HG02884 (cell line): ENCODE measurements around the gene DPP3.

Source experiments
- ATAC-seq: cut with Tn5 transposase; IDR thresholded peaks from one replicate; pipeline ENCODE4 v1.9.1; 2021; ENCODE audit warnings: mild to moderate bottlenecking, moderate library complexity; ENCODE audit not compliant: unreplicated experiment

The DPP3 gene

GRCh38 chr11:66478729-66479393, 1.4 kb upstream of the DPP3 start:
- ATAC-seq: no peak

DNA sequence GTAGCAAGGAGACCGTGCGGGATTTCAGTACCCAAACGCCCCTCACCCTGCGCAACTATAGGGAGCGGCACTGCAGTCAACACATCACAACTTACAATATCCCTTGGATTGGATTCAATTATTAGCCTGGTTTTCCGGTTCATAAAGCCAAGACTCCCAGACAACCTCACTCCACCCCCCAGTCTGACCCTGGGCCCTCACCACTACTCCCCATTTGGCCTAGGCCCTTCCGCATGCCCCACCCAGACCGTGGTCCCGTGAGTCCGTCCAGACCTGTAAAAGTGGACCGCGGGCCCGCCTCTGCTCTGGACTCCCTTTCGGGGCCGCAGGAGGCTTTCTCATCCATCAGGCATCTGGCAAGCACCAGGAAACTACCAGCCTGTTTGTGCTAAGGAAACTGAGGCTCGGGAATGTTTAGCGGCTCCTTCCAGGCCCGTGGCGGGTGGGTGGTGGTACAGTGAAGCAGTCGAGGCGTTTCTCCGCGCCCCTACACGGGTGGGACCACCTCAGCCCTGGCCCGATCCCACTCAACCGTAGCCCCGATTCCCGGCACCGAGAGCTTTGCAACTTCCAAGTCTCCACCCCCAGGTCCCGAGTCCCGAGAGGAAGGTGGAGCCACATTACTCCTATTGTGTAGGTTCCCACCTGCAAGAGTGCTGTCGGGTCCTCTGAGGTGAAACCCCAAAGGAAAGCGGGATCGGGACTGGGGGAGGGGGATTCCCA, 679 bp upstream of the DPP3 start:
- ATAC-seq: peak; percentile 8

DNA sequence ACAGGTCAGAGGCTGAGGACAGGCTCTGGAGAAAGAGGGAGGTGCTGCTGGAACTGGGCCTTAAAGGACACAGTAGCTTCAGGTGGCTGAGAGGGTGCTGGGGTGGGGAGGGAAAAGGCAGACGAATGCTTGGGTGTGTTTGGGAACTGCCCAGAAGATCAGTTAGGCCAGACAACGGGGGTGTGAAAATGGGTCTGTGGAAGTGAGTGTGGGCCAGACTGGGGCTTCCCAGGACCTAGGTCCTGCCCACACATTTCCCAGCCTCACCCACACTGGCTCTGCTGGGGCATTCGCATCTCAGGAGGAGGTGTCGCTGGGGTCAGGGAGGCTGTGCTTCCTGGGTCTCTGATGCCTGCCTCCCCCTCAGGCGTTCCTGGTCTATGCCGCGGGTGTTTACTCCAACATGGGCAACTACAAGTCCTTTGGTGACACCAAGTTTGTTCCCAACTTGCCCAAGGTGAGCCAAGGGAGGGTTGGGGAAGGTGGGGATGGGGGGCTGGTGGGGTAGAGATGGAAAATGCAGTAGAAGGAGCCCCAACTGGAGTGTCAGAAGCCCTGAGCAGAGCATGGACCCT, 4.7 kb downstream of the DPP3 start:
- ATAC-seq: no peak

DNA sequence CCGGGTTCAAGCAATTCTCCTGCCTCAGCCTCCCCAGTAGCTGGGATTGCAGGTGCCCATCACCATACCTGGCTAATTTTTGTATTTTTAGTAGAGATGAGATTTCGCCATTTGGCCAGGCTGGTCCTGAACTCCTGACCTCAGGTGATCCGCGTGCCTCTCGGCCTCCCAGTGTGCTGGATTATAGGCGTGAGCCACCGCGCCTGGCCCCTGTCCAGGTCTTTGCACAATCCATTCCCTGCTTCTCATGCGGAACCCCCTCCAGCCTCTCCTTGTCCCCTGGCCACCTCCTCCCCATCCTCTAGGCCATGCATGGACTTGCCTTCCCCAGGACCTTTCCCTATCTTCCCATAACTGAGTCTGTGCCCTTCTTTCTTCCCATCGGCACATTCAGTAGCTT, 8.7 kb downstream of the DPP3 start:
- ATAC-seq: no peak

- no peak for ATAC-seq
These were observed 9.4 kb downstream of the DPP3 start for GRCh38 chr11:66489636-66490035.

GRCh38 chr11:66491315-66491935, 11.2 kb downstream of the DPP3 start:
- no peak for ATAC-seq

GRCh38 chr11:66492161-66492865, 12.1 kb downstream of the DPP3 start:
- no peak for ATAC-seq

DNA sequence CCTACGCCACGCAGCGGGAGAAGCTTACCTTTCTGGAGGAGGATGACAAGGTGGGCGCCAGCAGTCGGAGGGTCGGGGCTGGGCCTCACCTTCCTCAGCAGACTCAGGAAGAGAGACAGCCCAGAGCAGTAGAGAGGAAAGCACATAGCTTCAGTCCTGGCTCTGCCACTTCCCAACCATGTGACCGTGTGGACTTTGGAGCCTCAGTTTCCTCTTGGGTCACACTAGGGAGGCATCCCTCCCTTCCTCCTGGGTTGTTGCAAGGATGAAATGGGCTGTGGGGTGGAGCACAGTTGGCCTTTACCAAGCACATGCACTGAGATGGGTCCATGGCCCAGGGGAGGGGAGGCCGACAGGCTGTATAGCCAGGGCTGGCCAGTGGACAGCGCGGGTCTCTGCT, 12.9 kb downstream of the DPP3 start:
- ATAC-seq: no peak

DNA sequence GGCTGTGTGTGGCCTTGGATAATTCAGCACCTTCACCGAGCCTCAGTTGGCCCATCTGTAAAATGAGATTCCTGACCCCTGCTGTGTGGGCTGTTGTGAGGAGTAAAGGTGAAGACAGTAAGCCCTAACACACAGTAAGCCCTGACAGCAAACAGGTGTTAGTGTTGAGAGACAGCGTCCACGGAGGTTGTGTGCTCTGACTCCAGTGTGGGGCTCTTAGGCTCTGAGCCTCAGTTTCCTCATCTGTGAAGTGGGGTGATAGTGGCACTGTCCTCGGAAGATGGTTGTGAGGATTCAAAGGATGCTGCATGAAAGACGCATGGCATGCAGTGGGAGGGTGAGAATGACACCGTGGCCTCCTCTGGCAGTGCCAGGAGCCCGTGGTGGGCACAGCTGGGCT, 14.2 kb downstream of the DPP3 start:
- no peak for ATAC-seq

- no peak for ATAC-seq
These were observed 14.7 kb downstream of the DPP3 start for GRCh38 chr11:66494935-66495334.

DNA sequence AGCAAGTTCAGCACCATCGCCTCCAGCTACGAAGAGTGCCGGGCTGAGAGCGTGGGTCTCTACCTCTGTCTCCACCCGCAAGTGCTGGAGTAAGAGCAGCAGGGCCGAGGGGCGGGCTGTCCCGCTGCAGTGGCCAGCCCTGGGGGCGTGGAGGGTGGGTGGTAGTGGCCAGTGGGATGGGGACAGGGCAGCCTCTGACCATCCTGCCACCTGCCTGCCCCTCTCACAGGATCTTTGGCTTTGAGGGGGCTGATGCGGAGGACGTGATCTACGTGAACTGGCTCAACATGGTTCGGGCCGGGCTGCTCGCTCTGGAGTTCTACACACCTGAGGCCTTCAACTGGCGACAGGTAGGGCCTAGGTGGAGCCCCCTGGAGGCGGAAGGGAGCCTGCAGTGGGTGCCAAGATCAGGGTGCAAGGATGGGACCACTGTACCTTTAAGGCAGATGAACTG, 15.2 kb downstream of the DPP3 start:
- ATAC-seq: no peak

DNA sequence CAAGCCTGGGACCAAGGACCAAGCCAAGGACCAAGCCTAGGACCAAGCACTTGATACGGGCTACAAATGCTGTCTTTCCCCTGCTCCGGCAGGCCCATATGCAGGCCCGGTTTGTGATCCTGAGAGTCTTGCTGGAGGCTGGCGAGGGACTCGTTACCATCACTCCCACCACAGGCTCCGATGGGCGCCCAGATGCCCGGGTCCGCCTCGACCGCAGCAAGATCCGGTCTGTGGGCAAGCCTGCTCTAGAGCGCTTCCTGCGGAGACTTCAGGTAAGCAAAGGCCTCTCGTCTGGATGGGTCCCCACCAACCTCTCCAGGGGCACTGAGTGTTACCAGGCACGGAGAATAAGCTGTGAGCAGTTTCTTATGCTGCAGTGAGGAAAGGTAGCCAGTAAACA, 17.0 kb downstream of the DPP3 start:
- ATAC-seq: no peak

DNA sequence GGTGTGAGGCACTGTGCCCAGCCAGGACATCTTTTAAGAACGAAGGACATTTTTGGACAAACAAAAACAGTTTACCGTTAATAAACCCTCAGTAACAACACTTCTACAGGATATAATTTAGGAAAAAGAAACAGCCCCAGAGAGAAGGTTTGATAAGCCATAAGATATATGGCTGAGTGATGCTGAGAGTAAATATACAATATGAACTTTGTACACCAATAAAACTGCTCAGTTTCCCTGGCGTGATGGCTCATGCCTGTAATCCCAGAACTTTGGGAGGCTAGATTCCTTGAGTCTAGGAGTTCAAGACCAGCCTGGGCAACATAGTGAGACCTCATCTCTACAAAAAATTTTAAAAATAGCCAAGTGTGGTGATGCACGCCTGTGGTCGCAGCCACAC, 18.3 kb downstream of the DPP3 start:
- no peak for ATAC-seq

DNA sequence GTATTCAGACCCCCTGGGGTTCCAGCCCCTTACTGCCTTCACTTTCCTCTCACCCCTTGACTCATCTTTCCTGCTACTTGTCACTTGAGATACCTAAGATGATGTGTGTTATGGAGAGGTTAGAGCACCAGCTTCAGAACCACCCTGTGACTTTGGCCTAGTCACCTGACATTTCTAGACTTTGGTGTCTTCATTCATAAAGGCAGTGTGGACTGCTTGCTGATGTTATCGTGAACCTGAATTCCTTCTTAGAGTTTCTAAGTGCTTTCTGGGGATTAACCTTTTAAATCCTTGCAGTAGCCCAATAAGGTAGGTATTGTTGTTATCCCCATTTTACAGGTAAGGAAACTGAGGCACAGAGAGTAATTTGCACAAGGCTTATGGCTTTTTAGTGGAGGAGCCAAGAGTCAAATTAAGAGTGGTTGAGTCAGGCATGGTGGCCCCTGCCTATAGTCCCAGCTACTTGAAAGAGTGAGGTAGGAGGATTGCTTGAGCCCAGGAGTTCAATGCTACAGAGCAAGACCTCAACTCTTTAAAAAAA, 25.1 kb downstream of the DPP3 start:
- ATAC-seq: no peak

GRCh38 chr11:66509131-66509561, 28.9 kb downstream of the DPP3 start:
- no peak for ATAC-seq

- ATAC-seq: peak; percentile 65
These were observed 30.2 kb downstream of the DPP3 start, which contains the start of gene BBS1 for GRCh38 chr11:66510271-66510989. Gene BBS1, plus strand, starts transcription at chr11:66510635. Its CDS starts 25 bp downstream, at chr11:66510660.

DNA sequence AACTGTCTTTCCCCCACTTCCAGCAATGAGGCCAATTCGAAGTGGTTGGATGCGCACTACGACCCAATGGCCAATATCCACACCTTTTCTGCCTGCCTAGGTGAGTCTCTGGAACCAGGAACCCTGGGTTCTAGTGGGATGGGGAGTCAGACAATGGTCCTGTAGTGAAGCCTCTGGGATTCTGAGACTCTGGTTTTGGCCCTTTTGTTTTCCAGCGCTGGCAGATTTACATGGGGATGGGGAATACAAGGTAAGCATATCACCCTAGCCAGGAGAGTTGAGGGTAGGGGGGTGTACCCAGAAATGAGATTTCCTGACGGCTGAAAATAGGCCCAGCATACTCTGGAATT, 30.7 kb downstream of the DPP3 start:
- ATAC-seq: no peak

DNA sequence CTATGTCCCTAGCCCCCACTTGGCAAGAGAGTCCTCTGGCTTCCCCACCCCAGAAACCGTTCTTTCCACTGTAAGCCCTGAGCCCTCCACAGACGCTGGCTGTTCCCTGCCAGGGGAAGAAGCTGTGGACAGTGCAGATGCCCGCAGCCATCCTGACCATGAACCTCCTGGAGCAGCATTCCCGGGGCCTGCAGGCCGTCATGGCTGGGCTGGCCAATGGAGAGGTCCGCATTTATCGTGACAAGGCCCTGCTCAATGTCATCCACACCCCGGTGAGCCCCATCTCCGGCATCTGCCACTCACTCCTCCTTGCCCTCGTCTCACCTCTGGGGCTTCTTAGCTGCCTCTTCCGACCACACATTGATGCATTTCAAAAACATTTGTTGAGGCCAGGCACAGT, 43.4 kb downstream of the DPP3 start:
- no peak for ATAC-seq

- no peak for ATAC-seq
These were observed 44.2 kb downstream of the DPP3 start for GRCh38 chr11:66524304-66525040.

- ATAC-seq: no peak
These were observed 48.8 kb downstream of the DPP3 start for GRCh38 chr11:66529069-66529468.
